WTC11 (cell line): ENCODE data around the gene OLFM1. TPM values are rescaled to one million over a fixed set of nuclear protein-coding genes. Genes with fewer than 3 reads are reported as not detected.

Experiments used
- ATAC-seq: fragments of 200-7000 bp; cut with Tn5 transposase; 2 replicates; pipeline ENCODE4 v1.10.0; 2021; ENCODE audit warnings: mild to moderate bottlenecking, moderate library complexity
- CTCF ChIA-PET: fragments of 300-600 bp; sonication (Branson Sonifier 250); formaldehyde crosslinking; loops from one replicate; lab custom pipeline; 2021; ENCODE audit warnings: antibody characterized with exemption; lab: Charles Lee
- POLR2A ChIA-PET: fragments of 350-600 bp; sonication (Branson Sonifier 250); formaldehyde crosslinking; loops from one replicate; lab custom pipeline; 2021; ENCODE audit warnings: antibody characterized with exemption; lab: Charles Lee
- DNase-seq: peaks from one replicate; pipeline ENCODE4 v3.0.0; 2021; ENCODE audit warnings: low spot score
- H3K27ac Mint-ChIP-seq: 2 replicates; pipeline ENCODE4 v1.8.0; 2021; ENCODE audit warnings: mixed read lengths
- H3K27me3 Mint-ChIP-seq: 2 replicates; pipeline ENCODE4 v1.8.0; 2021; ENCODE audit warnings: low read depth, mild to moderate bottlenecking, moderate library complexity, mixed read lengths
- H3K36me3 Mint-ChIP-seq: 2 replicates; pipeline ENCODE4 v1.8.0; 2021; ENCODE audit warnings: mixed read lengths
- H3K4me1 Mint-ChIP-seq: 2 replicates; pipeline ENCODE4 v1.8.0; 2022; ENCODE audit warnings: mixed read lengths
- H3K4me3 Mint-ChIP-seq: 2 replicates; pipeline ENCODE4 v1.8.0; 2021; ENCODE audit warnings: mild to moderate bottlenecking, moderate library complexity, mixed read lengths
- H3K9me3 Mint-ChIP-seq: 2 replicates; pipeline ENCODE4 v1.8.0; 2021; ENCODE audit warnings: mixed read lengths
- CREM ChIP-seq: sonication (generic); formaldehyde crosslinking; IDR thresholded peaks from 2 replicates; pipeline ENCODE4 v1.8.1; 2022; ENCODE audit warnings: mild to moderate bottlenecking, missing genetic modification reagents, moderate library complexity
- EMX1 ChIP-seq: fragments of 250-450 bp; sonication (Bioruptor Pico); IDR thresholded peaks from 2 replicates; pipeline ENCODE4 v1.8.0; 2021; ENCODE audit warnings: mild to moderate bottlenecking
- HMGA2 ChIP-seq: fragments of 250-450 bp; sonication (Bioruptor Pico); IDR thresholded peaks from 2 replicates; pipeline ENCODE4 v1.4.0; 2021; ENCODE audit warnings: mild to moderate bottlenecking, moderate library complexity
- KAT7 ChIP-seq: sonication (generic); formaldehyde crosslinking; IDR thresholded peaks from 2 replicates; pipeline ENCODE4 v1.8.1; 2023; ENCODE audit warnings: missing genetic modification reagents, mild to moderate bottlenecking, borderline replicate concordance
- MYBL2 ChIP-seq: sonication (generic); formaldehyde crosslinking; IDR thresholded peaks from 2 replicates; pipeline ENCODE4 v1.8.1; 2023; ENCODE audit warnings: mild to moderate bottlenecking, moderate library complexity, missing genetic modification reagents
- NFATC4 ChIP-seq: fragments of 250-450 bp; sonication (Bioruptor Pico); IDR thresholded peaks from 2 replicates; pipeline ENCODE4 v1.9.0; 2021; ENCODE audit warnings: mild to moderate bottlenecking
- NFYB ChIP-seq: sonication (generic); formaldehyde crosslinking; conservative IDR thresholded peaks from 2 replicates; pipeline ENCODE4 v1.8.0; 2022; ENCODE audit warnings: low read depth, missing genetic modification reagents
- OVOL2 ChIP-seq: fragments of 250-450 bp; sonication (Bioruptor Pico); IDR thresholded peaks from 2 replicates; pipeline ENCODE4 v1.9.0; 2021; ENCODE audit warnings: mild to moderate bottlenecking, borderline replicate concordance
- SMAD4 ChIP-seq: sonication (generic); formaldehyde crosslinking; IDR thresholded peaks from 2 replicates; pipeline ENCODE4 v1.8.0; 2022; ENCODE audit warnings: mild to moderate bottlenecking, missing genetic modification reagents
- SP1 ChIP-seq: sonication (generic); formaldehyde crosslinking; conservative IDR thresholded peaks from 2 replicates; pipeline ENCODE4 v1.8.1; 2022; ENCODE audit warnings: missing genetic modification reagents
- TCF7 ChIP-seq: sonication (generic); formaldehyde crosslinking; IDR thresholded peaks from 2 replicates; pipeline ENCODE4 v1.8.0; 2022; ENCODE audit warnings: mild to moderate bottlenecking, low read depth, missing genetic modification reagents, moderate library complexity
- total RNA-seq: library from RNA; stranded (reverse); gene quantifications from 3 replicates; pipeline ENCODE4 v1.2.3, GENCODE V29; 2021
- TF ChIP-seq, protein P1 (sequence below): sonication (generic); formaldehyde crosslinking; IDR thresholded peaks from 2 replicates; pipeline ENCODE4 v1.8.1; 2023; ENCODE audit warnings: mild to moderate bottlenecking, missing genetic modification reagents, moderate library complexity
- TF ChIP-seq, protein P2 (sequence below): sonication (generic); formaldehyde crosslinking; IDR thresholded peaks from 2 replicates; pipeline ENCODE4 v1.8.0; 2022; ENCODE audit warnings: mild to moderate bottlenecking, missing genetic modification reagents
- TF ChIP-seq, protein P3 (sequence below): sonication (generic); formaldehyde crosslinking; IDR thresholded peaks from 2 replicates; pipeline ENCODE4 v1.8.1; 2023; ENCODE audit warnings: mild to moderate bottlenecking, moderate library complexity, missing genetic modification reagents
- TF ChIP-seq, protein P4 (sequence below): fragments of 250-450 bp; sonication (Bioruptor Pico); IDR thresholded peaks from 2 replicates; pipeline ENCODE4 v1.8.0; 2021; ENCODE audit warnings: mild to moderate bottlenecking
- TF ChIP-seq, protein P5 (sequence below): fragments of 250-450 bp; sonication (Bioruptor Pico); IDR thresholded peaks from 2 replicates; pipeline ENCODE4 v1.9.0; 2021; ENCODE audit warnings: mild to moderate bottlenecking, borderline replicate concordance

Gene OLFM1
- total RNA-seq, 1 experiment from 2014 or later = 37.6 TPM

DNA sequence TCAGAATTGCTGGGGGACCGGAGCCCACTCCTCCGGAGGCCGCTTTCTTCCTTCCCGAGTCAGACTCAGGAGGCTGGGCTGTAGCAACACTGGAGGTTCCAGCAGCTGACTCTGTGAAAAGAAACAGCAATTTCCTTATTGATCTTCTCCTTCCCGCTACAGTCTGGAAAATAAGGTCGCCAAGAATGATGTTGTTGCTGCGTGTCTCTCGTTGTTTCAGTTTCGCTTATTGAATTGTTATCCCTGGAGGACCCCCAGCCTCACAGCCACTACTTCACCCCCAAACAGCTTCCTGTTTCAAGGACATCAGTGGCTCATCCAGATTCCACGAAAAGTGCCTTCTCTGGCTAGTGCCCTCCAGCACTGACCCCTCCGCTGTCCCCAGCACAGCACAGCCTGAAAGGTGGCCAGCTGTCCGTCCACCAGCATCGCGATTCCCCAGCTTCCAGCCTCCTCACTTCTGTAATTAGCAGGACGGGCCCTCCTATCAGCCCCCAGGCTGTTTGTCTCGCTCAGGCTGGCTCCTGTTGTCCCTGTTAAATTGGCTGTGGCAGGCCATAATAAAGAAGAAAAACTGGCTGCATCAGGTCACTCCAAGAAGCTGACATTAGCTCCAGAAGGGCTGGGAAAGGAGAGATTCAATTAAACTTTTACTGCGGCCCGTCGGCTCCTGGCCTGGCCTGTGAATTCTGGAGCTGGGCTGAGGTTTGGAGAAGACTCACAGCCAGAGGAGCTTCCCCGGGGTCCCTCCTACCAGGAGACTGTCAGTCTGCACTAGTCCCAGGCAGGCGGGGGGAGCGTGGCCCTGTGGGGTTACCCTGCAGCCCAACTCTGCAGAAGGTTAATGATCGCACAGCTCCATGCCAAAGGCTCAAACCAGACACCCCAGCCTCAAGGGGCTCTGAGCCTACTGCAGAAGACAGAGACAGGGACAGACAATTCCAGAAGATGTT, 40.5 kb downstream of the OLFM1 start:
- H3K36me3 Mint-ChIP-seq = peaks cover 10% of the 10 kb centered on the region
- no peak overlapping the region for H3K4me3 Mint-ChIP-seq
- TF ChIP-seq NFYB (CRISPR knock-in tag) = no peak
- H3K27ac Mint-ChIP-seq = peak overlapping the region; percentile 15; the same call in 1 of the 2 replicates
- DNase-seq = no peak
- ATAC-seq = no peak
- peaks cover 5% of the 10 kb centered on the region; the same call in 1 of the 2 replicates for H3K4me1 Mint-ChIP-seq
- peaks cover 11% of the 10 kb centered on the region for H3K9me3 Mint-ChIP-seq
- ChIA-PET CTCF (interaction anchor here (0.6 to 1.0 kb wide), 2 partner anchors 31 to 1040 kb away, joined by 3 read pairs; no protein-coding TSS in a partner anchor), POLR2A (no interaction called here)
- no peaks in the 10 kb centered on the region; the same call in 1 of the 2 replicates for H3K27me3 Mint-ChIP-seq

DNA sequence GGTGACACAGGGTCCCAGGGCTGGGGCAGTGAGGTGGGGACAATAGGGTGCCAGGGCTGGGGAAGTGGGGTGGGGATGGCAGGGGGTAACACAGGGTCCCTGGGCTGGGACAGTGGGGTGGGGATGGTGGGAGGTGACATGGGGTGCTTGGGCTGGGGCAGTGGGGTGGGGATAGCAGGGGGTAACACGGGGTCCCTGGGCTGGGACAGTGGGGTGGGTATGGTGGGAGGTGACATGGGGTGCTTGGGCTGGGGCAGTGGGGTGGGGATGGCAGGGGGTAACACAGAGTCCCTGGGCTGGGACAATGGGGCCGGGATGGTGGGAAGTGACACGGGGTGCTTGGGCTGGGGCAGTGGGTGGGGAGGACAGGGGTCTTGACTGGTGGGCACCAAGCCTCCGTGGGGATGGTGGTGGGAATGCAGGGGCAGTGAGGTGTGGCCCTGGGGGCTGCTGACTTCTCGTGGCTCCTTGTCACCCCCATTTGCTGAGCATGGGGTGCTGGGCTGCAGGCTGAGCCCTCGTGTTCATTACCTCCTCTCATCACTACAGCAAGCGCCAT, 41.7 kb downstream of the OLFM1 start:
- Mint-ChIP-seq H3K9me3 (peaks cover 11% of the 10 kb centered on the region), H3K27me3 (no peaks in the 10 kb centered on the region; the same call in 1 of the 2 replicates), H3K4me1 (peaks cover 5% of the 10 kb centered on the region; the same call in 1 of the 2 replicates), H3K4me3 (no peak overlapping the region), H3K36me3 (peaks cover 10% of the 10 kb centered on the region), H3K27ac (no peak overlapping the region)
- no peak for ATAC-seq
- DNase-seq = no peak
- POLR2A ChIA-PET = no interaction called here
- TF ChIP-seq, protein P1, sequence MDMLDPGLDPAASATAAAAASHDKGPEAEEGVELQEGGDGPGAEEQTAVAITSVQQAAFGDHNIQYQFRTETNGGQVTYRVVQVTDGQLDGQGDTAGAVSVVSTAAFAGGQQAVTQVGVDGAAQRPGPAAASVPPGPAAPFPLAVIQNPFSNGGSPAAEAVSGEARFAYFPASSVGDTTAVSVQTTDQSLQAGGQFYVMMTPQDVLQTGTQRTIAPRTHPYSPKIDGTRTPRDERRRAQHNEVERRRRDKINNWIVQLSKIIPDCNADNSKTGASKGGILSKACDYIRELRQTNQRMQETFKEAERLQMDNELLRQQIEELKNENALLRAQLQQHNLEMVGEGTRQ (CRISPR knock-in tag) = no peak
- no peak for TF ChIP-seq OVOL2
- TF ChIP-seq, protein P2, sequence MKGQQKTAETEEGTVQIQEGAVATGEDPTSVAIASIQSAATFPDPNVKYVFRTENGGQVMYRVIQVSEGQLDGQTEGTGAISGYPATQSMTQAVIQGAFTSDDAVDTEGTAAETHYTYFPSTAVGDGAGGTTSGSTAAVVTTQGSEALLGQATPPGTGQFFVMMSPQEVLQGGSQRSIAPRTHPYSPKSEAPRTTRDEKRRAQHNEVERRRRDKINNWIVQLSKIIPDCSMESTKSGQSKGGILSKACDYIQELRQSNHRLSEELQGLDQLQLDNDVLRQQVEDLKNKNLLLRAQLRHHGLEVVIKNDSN = no peak
- CTCF ChIA-PET = interaction anchor here (1.0 kb wide), 1 partner anchor 30 kb away, joined by 3 read pairs; no protein-coding TSS in a partner anchor

DNA sequence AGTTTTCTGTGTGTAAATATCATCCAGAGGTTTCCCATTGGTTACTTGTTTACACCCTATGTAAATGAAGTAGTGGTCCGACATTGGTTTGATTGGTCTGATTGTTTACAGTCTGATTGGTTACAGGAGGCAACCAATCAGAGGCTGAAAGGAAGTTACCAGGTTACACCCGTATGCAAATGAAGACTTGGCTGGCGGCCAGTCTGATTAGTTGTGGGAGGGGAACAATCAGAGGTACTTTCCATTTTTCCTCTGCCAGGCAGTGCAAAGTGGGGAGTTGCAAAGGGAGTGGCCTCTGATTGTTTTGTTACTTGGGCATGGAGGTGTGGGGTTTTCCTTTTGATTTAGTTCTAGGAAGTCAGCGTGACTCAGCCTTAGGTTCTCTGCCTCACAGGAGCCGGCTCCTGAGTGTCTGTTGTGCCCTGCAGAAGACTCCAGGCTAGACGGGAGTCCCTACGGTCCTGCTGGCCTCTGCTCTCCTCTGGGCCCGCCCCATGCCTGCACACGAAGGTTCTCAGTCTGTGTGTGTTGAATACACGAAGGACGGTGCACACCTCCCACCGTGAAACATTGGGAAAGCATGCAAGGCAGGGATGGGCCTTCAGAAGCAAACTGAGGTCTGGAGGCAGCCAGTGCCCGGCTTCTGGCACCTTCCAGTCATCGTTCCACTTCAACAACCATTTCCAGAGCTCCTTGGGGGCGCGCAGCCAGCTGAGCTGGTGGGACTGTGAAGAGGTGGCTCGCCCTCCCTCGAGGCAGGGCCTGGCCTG, 42.9 kb downstream of the OLFM1 start:
- Mint-ChIP-seq H3K27me3 (no peaks in the 10 kb centered on the region; the same call in 1 of the 2 replicates), H3K4me1 (peaks cover 5% of the 10 kb centered on the region; the same call in 1 of the 2 replicates), H3K9me3 (peaks cover 15% of the 10 kb centered on the region), H3K27ac (no peak overlapping the region), H3K4me3 (no peak overlapping the region), H3K36me3 (peaks cover 10% of the 10 kb centered on the region)
- TF ChIP-seq NFYB (CRISPR knock-in tag) (0 out of 2 replicates have a peak, but pooled peaks have one; percentile 13), EMX1 (CRISPR knock-in tag) (no peak)
- ChIA-PET POLR2A (no interaction called here), CTCF (no interaction called here)
- no peak for DNase-seq
- ATAC-seq = no peak

DNA sequence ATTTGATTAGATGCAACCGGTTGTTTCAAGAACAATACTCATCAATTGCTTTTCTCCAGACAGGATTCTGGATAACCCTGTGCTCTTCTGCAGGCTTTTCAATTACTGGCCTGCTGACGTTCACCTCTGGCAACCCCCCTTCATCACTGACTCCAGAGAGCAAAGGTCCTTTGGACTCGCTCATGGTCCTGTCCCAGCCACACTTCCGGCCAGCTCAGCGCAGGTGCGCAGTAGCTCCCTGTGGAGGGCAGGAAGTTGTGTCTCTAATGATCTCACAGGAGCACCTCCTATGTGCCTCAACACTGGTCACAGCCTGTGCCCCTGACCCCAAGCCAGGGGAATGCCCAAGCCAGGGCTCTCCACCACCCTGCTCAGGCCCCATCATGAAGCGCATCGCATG, 44.0 kb downstream of the OLFM1 start:
- Mint-ChIP-seq H3K36me3 (peaks cover 10% of the 10 kb centered on the region), H3K27ac (no peak overlapping the region), H3K9me3 (peaks cover 15% of the 10 kb centered on the region), H3K4me1 (peaks cover 5% of the 10 kb centered on the region; the same call in 1 of the 2 replicates), H3K27me3 (no peaks in the 10 kb centered on the region; the same call in 1 of the 2 replicates), H3K4me3 (no peak overlapping the region)
- ATAC-seq (no peak), DNase-seq (no peak)
- ChIA-PET CTCF (no interaction called here), POLR2A (no interaction called here)
- TF ChIP-seq, protein P3, sequence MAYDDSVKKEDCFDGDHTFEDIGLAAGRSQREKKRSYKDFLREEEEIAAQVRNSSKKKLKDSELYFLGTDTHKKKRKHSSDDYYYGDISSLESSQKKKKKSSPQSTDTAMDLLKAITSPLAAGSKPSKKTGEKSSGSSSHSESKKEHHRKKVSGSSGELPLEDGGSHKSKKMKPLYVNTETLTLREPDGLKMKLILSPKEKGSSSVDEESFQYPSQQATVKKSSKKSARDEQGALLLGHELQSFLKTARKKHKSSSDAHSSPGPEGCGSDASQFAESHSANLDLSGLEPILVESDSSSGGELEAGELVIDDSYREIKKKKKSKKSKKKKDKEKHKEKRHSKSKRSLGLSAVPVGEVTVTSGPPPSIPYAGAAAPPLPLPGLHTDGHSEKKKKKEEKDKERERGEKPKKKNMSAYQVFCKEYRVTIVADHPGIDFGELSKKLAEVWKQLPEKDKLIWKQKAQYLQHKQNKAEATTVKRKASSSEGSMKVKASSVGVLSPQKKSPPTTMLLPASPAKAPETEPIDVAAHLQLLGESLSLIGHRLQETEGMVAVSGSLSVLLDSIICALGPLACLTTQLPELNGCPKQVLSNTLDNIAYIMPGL (CRISPR knock-in tag) = no peak
- TF ChIP-seq MYBL2 = no peak
- TF ChIP-seq SMAD4 (CRISPR knock-in tag) = no peak
- TF ChIP-seq, protein P4, sequence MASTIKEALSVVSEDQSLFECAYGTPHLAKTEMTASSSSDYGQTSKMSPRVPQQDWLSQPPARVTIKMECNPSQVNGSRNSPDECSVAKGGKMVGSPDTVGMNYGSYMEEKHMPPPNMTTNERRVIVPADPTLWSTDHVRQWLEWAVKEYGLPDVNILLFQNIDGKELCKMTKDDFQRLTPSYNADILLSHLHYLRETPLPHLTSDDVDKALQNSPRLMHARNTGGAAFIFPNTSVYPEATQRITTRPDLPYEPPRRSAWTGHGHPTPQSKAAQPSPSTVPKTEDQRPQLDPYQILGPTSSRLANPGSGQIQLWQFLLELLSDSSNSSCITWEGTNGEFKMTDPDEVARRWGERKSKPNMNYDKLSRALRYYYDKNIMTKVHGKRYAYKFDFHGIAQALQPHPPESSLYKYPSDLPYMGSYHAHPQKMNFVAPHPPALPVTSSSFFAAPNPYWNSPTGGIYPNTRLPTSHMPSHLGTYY (CRISPR knock-in tag) = no peak
- TF ChIP-seq NFATC4 (CRISPR knock-in tag) = no peak
- TF ChIP-seq CREM (CRISPR knock-in tag) = no peak
- TF ChIP-seq, protein P5, sequence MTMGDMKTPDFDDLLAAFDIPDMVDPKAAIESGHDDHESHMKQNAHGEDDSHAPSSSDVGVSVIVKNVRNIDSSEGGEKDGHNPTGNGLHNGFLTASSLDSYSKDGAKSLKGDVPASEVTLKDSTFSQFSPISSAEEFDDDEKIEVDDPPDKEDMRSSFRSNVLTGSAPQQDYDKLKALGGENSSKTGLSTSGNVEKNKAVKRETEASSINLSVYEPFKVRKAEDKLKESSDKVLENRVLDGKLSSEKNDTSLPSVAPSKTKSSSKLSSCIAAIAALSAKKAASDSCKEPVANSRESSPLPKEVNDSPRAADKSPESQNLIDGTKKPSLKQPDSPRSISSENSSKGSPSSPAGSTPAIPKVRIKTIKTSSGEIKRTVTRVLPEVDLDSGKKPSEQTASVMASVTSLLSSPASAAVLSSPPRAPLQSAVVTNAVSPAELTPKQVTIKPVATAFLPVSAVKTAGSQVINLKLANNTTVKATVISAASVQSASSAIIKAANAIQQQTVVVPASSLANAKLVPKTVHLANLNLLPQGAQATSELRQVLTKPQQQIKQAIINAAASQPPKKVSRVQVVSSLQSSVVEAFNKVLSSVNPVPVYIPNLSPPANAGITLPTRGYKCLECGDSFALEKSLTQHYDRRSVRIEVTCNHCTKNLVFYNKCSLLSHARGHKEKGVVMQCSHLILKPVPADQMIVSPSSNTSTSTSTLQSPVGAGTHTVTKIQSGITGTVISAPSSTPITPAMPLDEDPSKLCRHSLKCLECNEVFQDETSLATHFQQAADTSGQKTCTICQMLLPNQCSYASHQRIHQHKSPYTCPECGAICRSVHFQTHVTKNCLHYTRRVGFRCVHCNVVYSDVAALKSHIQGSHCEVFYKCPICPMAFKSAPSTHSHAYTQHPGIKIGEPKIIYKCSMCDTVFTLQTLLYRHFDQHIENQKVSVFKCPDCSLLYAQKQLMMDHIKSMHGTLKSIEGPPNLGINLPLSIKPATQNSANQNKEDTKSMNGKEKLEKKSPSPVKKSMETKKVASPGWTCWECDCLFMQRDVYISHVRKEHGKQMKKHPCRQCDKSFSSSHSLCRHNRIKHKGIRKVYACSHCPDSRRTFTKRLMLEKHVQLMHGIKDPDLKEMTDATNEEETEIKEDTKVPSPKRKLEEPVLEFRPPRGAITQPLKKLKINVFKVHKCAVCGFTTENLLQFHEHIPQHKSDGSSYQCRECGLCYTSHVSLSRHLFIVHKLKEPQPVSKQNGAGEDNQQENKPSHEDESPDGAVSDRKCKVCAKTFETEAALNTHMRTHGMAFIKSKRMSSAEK = no peak
- no peak for TF ChIP-seq HMGA2 (CRISPR knock-in tag)
- TF ChIP-seq TCF7 (CRISPR knock-in tag) = no peak
- TF ChIP-seq SP1 (CRISPR knock-in tag) = no peak
- no peak for TF ChIP-seq KAT7 (CRISPR knock-in tag)
